NK-92 (cell line): ENCODE results near the gene RIOK3.
"Not testable (repeated sequence)": the region's sequence is repeated elsewhere in the genome, so short reads cannot be mapped to it uniquely, and the experiment has no call there.

Source experiments
- DNase-seq: peaks from one replicate; lab custom pipeline; 2025; ENCODE audit not compliant: unreplicated experiment; lab: John Stamatoyannopoulos, UW

RIOK3 gene

GRCh38 chr18:23450022-23450421 lies 3.1 kb upstream of the RIOK3 start:
- no peak for DNase-seq

GRCh38 chr18:23451011-23451410 lies 2.1 kb upstream of the RIOK3 start:
- DNase-seq: no peak

- DNase-seq: no peak
Observed at GRCh38 chr18:23451491-23451890, 1.6 kb upstream of the RIOK3 start.

- DNase-seq: no peak
Observed at GRCh38 chr18:23452347-23452727, 750 bp upstream of the RIOK3 start.

DNA sequence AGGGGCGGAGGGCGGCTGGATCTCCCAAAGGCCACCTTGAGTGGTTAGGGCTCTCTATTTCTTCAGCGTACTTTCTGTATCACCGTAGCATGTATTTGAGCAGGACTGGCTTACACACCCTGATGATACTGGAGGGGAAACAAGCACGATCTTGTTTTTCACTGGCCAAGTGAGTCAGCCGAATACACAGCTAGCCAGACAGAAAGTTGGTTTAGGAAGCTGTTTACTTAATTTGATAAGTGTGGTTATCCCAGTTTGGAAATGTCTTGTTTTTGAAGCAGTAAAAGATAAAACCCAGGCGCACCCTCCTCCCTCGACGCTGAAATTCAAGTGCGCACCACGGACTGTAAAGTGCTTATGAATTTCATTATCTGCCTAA lies 582 bp downstream of the RIOK3 start:
- DNase-seq: no peak

- no peak for DNase-seq
Observed at GRCh38 chr18:23456835-23457234, 3.7 kb downstream of the RIOK3 start.

GRCh38 chr18:23458830-23459529 lies 5.9 kb downstream of the RIOK3 start:
- no peak for DNase-seq

DNA sequence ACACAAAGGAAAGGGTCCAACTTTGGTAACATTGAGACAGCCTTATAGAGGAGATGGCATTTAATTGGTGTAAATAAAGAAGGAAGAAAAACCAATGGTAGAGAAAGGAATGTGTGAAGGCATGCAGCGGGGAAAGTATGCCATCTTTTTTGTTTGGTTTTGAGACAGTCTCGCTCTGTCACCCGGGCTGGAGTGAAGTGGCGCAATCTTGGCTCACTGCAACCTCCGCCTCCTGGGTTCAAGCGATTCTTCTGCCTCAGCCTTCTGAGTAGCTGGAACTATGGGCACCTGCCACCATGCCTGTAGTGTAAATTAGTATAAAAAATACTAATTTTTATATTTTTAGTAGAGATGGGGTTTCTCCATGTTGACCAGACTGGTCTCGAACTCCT lies 6.4 kb downstream of the RIOK3 start:
- no peak for DNase-seq

GRCh38 chr18:23460285-23461273 lies 7.5 kb downstream of the RIOK3 start:
- no peak for DNase-seq

GRCh38 chr18:23462876-23463275 lies 9.8 kb downstream of the RIOK3 start:
- DNase-seq: no peak

GRCh38 chr18:23468753-23469459 lies 15.8 kb downstream of the RIOK3 start:
- DNase-seq: no peak

- DNase-seq: no peak
Observed at GRCh38 chr18:23470620-23471387, 17.7 kb downstream of the RIOK3 start.

DNA sequence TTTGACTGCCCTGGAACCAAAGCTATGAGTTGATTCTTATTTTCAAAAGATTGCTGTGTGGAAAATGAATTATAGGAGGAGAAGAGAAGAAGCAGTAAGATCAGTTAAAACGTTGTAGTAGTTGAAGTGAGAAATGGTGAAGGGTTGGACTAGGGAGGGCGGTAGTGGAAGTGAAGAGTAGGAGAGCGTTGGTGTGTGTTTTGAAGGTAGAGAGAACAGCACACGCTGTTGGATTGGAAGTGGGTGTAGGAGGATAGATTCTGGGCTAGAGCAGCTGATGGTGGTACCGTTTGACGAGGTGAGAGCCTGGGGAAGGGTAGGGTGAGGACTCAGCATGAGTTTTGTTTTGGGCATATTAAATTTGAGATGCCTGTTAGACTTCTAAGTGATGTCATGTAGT lies 18.4 kb downstream of the RIOK3 start:
- no peak for DNase-seq

- no peak for DNase-seq
Observed at GRCh38 chr18:23479829-23480505, 26.9 kb downstream of the RIOK3 start.

DNA sequence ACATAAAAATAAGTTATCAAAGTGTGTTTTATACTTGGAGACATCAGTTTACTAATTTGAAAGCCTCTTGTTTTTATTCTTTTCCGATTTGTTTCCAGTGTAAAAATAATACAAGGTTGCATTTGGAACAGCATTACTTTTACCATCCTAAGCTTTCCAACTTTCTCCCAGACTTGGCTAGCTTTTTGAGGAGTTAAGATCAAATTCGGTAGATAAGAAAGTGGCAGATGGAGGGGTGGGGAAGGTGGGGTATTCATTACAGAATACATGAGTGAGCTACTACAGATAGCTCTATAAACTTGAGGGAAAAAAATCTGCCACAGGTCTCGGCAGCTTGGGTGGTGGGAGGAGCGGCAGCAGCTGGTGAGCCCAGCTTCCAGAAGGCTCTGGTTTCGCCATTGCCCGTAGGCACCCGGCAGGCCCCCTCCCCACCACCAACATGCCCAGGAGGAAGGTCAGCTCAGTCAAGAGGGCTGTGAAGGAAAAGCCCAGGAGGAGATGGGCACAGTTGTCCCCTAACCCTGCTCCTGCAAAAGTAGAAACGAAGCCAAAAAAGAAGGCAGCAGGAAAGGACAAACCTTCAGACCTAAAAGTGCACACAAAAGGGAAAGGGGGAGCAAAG lies 31.6 kb downstream of the RIOK3 start:
- no peak for DNase-seq

DNA sequence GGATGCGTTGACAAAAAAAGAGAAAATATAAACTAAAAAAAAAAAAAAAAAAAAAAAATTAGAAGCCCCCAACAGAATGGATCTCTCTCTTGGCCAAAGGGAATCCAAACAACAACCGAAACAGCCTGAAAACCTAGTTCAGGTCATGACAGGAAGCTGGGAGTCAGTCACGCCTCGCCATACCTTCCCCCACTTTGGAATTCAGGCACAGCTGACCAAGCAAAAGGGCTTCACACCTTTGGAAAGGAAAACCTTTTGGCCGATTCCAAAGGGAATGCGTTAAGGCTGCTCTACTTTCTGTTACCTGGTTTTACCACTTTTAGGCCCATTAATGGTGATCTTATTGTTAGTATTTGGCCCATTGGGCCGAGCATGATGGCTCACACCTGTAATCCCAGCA lies 32.3 kb downstream of the RIOK3 start:
- DNase-seq: no peak

DNA sequence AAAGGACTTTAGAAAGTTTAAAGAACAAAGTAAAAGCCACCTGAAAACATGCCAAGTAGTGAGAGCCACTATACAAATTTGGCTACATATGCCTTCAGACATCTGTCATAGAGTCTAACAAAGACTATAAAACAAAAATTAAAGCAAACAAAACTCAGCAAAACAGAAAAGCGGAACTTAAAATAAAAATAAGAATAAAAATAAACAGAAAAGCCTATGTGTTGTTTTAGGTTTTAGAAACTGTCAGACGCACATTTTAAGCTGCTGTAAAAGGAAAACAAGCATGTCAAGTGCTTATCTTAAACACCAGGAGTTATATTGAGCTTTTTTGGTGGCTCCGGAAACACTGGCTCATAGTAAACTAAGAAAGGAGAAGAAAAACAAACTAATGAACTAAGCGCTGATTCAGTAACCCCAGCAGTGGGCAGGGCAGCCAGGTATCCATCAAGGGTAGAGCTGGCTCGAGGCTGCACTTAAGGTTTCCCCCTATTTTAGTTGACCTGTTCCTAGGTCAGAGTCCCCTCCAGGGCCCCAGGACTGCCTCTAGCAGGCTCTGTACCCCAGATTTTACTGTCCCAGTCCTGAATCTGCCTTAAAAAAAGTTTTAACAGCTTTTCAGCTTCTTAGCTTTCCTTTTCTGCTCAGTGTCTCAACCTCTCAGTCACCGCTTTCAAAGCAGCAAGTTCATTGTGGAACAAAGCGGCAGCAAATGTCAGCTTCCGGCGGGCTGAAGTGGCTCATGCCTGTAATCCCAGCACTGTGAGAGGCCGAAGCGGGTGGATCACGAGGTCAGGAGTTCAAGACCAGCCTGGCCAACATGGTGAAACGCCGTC lies 34.9 kb downstream of the RIOK3 start:
- DNase-seq: no peak

- DNase-seq: not testable (repeated sequence)
Observed at GRCh38 chr18:23489586-23489985, 36.5 kb downstream of the RIOK3 start.

DNA sequence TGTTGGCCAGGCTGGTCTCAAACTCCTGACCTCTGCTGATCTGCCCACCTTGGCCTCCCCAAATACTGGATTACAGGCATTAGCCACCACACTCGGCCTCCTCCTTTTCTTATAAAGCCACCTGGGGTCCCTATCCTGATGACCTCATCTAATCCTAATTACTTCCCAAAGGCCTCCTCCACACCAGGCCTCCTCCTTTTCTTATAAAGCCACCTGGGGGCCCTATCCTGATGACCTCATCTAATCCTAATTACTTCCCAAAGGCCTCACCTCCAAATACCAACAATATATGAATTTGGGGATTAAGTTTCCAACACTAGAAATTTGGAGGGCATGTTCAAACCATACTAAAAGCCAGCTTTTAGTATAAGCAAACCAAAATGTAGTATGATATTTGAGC lies 40.6 kb downstream of the RIOK3 start:
- no peak for DNase-seq
